Right lobe of liver (tissue), 4 donors: ENCODE measurements around the gene DENND4A.

ENCODE experiments used
- CTCF ChIP-seq, 4 donors: fragments of 200-600 bp in 3 of 4; fragments of 450-650 bp in 1 of 4; IDR thresholded peaks; one replicate each; pipeline versions ENCODE4 v1.5.1 to v1.8.0; 2016 to 2022; ENCODE audit warnings: antibody characterized with exemption in 4 of 4, mild to moderate bottlenecking in 2 of 4
- POLR2A ChIP-seq: fragments of 450-650 bp; IDR thresholded peaks from one replicate; pipeline ENCODE4 v1.6.1; 2017; ENCODE audit warnings: antibody characterized with exemption, mild to moderate bottlenecking
- donor health status: DM: no; HTN: no; CAD: no.
- donor health status: DM: no; HTN: no; CAD: no.
- donor health status: DM: no; HTN: yes; CAD: no.

- TF ChIP-seq POLR2A (no peak), CTCF (IDR thresholded peaks at IDR 0.05) (no peak)
Observed at GRCh38 chr15:65743637-65744252, 48.3 kb downstream of the DENND4A start.
